Trophoblast cell (in vitro differentiated cells and primary cell): ENCODE data around the gene PDK4.

Experiments used
- DNase-seq, 2 donors: peaks; one replicate each; pipeline ENCODE4 v3.0.0-alpha.2; 2016
- H2AFZ ChIP-seq: 2 replicates; pipeline ENCODE4 v1.6.1; 2013; ENCODE audit warnings: low read length, moderate library complexity, mild to moderate bottlenecking; ENCODE audit not compliant: insufficient read depth, poor library complexity
- H2AK5ac ChIP-seq: 2 replicates; pipeline ENCODE4 v1.6.1; 2013; ENCODE audit warnings: mild to moderate bottlenecking, low read length
- H2BK120ac ChIP-seq: 2 replicates; pipeline ENCODE4 v1.6.1; 2013; ENCODE audit warnings: low read length, mild to moderate bottlenecking, moderate library complexity; ENCODE audit not compliant: insufficient read depth, poor library complexity
- H2BK12ac ChIP-seq: 2 replicates; pipeline ENCODE4 v1.6.1; 2013; ENCODE audit warnings: mild to moderate bottlenecking, low read length, moderate library complexity
- H2BK5ac ChIP-seq: 2 replicates; pipeline ENCODE4 v1.6.1; 2013; ENCODE audit warnings: low read length, low read depth, moderate library complexity, mild to moderate bottlenecking; ENCODE audit not compliant: poor library complexity
- H3K14ac ChIP-seq: 2 replicates; pipeline ENCODE4 v1.6.1; 2013; ENCODE audit warnings: mild to moderate bottlenecking, low read length
- H3K18ac ChIP-seq: 2 replicates; pipeline ENCODE4 v1.6.1; 2013; ENCODE audit warnings: mild to moderate bottlenecking, low read length
- H3K23ac ChIP-seq: 2 replicates; pipeline ENCODE4 v1.6.1; 2013; ENCODE audit warnings: low read length
- H3K27ac ChIP-seq: 2 replicates; pipeline ENCODE4 v1.5.1; 2013; ENCODE audit warnings: low read depth, mild to moderate bottlenecking, inconsistent platforms, low read length, moderate library complexity
- H3K27me3 ChIP-seq: 2 replicates; pipeline ENCODE4 v1.6.1; 2013; ENCODE audit warnings: inconsistent platforms, mild to moderate bottlenecking, low read length, moderate library complexity; ENCODE audit not compliant: insufficient read depth
- H3K36me3 ChIP-seq, 2 experiments: 1 replicate in 1 of 2; 2 replicates in 1 of 2; pipeline ENCODE4 v1.6.1; 2013; ENCODE audit warnings: low read length in 2 of 2, mild to moderate bottlenecking in 2 of 2, moderate library complexity in 1 of 2; ENCODE audit not compliant: insufficient read depth in 2 of 2, control insufficient read depth in 1 of 2
- H3K4ac ChIP-seq: 2 replicates; pipeline ENCODE4 v1.6.1; 2013; ENCODE audit warnings: low read depth, mild to moderate bottlenecking, low read length, moderate library complexity
- H3K4me1 ChIP-seq, 2 experiments: 1 replicate in 1 of 2; 2 replicates in 1 of 2; pipeline ENCODE4 v1.6.1; 2013; ENCODE audit warnings: low read length in 2 of 2, mild to moderate bottlenecking in 2 of 2, moderate library complexity in 1 of 2; ENCODE audit not compliant: insufficient read depth in 2 of 2, control insufficient read depth in 1 of 2
- H3K4me2 ChIP-seq: 2 replicates; pipeline ENCODE4 v1.6.1; 2013; ENCODE audit warnings: inconsistent platforms, mild to moderate bottlenecking, low read length, moderate library complexity
- H3K4me3 ChIP-seq: 2 replicates; pipeline ENCODE4 v1.5.1; 2013; ENCODE audit warnings: mild to moderate bottlenecking, low read depth, low read length, inconsistent platforms
- H3K79me1 ChIP-seq: one replicate; pipeline ENCODE4 v1.6.1; 2013; ENCODE audit warnings: low read length
- H3K79me2 ChIP-seq: 2 replicates; pipeline ENCODE4 v1.6.1; 2013; ENCODE audit warnings: low read length, mild to moderate bottlenecking; ENCODE audit not compliant: control insufficient read depth, insufficient read depth, poor library complexity
- H3K9ac ChIP-seq: 2 replicates; pipeline ENCODE4 v1.6.1; 2013; ENCODE audit warnings: mild to moderate bottlenecking, low read length
- H3K9me3 ChIP-seq: 2 replicates; pipeline ENCODE4 v1.6.1; 2013; ENCODE audit warnings: low read depth, mild to moderate bottlenecking, control low read depth, inconsistent platforms, low read length; ENCODE audit not compliant: insufficient read depth
- H4K12ac ChIP-seq: 2 replicates; pipeline ENCODE4 v1.6.1; 2013; ENCODE audit warnings: low read depth, mild to moderate bottlenecking, low read length, moderate library complexity
- H4K8ac ChIP-seq: 2 replicates; pipeline ENCODE4 v1.6.1; 2013; ENCODE audit warnings: low read depth, mild to moderate bottlenecking, low read length, moderate library complexity
- H4K91ac ChIP-seq: one replicate; pipeline ENCODE4 v1.6.1; 2013; ENCODE audit warnings: low read depth, mild to moderate bottlenecking, low read length, moderate library complexity
- WGBS: extraction: QIAGEN DNeasy Blood & Tissue Kit; methylation state at CpG from one replicate; pipeline ENCODE4 v1.1.7; 2013; ENCODE audit warnings: missing lambda C conversion rate; ENCODE audit not compliant: insufficient read length, insufficient coverage; ENCODE audit errors: extremely low coverage; 5-methylcytosine and 5-hydroxymethylcytosine counted together

PDK4 gene

GRCh38 chr7:95631527-95631926 lies 35.2 kb upstream of the PDK4 start:
- Histone ChIP-seq H2BK5ac (no peak overlapping the region), H3K18ac (no peak overlapping the region), H3K4me1 (no peaks in the 10 kb centered on the region), H3K27ac (no peak overlapping the region), H3K4me3 (no peak overlapping the region), H4K12ac (no peak overlapping the region), H4K8ac (no peak overlapping the region), H3K4me2 (no peak overlapping the region), H3K9ac (no peak overlapping the region), H3K23ac (no peak overlapping the region), H3K36me3 (no peaks in the 10 kb centered on the region), H3K27me3 (no peaks in the 10 kb centered on the region), H3K79me2 (no peaks in the 10 kb centered on the region), H3K9me3 (no peaks in the 10 kb centered on the region), H2AFZ (no peak overlapping the region), H3K14ac (no peak overlapping the region), H2BK12ac (no peak overlapping the region), H3K4ac (no peak overlapping the region), H2BK120ac (no peak overlapping the region), H3K79me1 (no peaks in the 10 kb centered on the region), H4K91ac (no peak overlapping the region), H2AK5ac (no peak overlapping the region)
- whole genome bisulfite sequencing, result no CpG with 5 or more reads among the region's 7 CpGs
- DNase-seq, result peak; percentile 85 to 96

GRCh38 chr7:95630702-95631458 lies 34.6 kb upstream of the PDK4 start:
- no peak overlapping the region for H4K12ac ChIP-seq
- no peak overlapping the region for H3K4me3 ChIP-seq
- no peaks in the 10 kb centered on the region for H3K79me2 ChIP-seq
- H3K23ac ChIP-seq, result no peak overlapping the region
- no peaks in the 10 kb centered on the region for H3K79me1 ChIP-seq
- H2BK120ac ChIP-seq, result no peak overlapping the region
- no peak overlapping the region for H3K18ac ChIP-seq
- H3K14ac ChIP-seq, result no peak overlapping the region
- H3K9me3 ChIP-seq, result no peaks in the 10 kb centered on the region
- H4K91ac ChIP-seq, result no peak overlapping the region
- no peaks in the 10 kb centered on the region for H3K36me3 ChIP-seq
- H2AFZ ChIP-seq, result no peak overlapping the region
- no peak overlapping the region for H2AK5ac ChIP-seq
- H3K4me2 ChIP-seq, result no peak overlapping the region
- no peaks in the 10 kb centered on the region for H3K27me3 ChIP-seq
- no peaks in the 10 kb centered on the region for H3K4me1 ChIP-seq
- H2BK12ac ChIP-seq, result no peak overlapping the region
- H3K4ac ChIP-seq, result no peak overlapping the region
- no peak overlapping the region for H3K9ac ChIP-seq
- peak; percentile 48 to 86 for DNase-seq
- H4K8ac ChIP-seq, result no peak overlapping the region
- H2BK5ac ChIP-seq, result no peak overlapping the region
- WGBS, result no CpG with 5 or more reads among the region's 6 CpGs
- H3K27ac ChIP-seq, result no peak overlapping the region

- DNase-seq, result no peak
- no peak overlapping the region for H2AK5ac ChIP-seq
- H4K12ac ChIP-seq, result no peak overlapping the region
- H3K79me1 ChIP-seq, result no peaks in the 10 kb centered on the region
- no peaks in the 10 kb centered on the region for H3K4me1 ChIP-seq
- no peak overlapping the region for H3K18ac ChIP-seq
- no peak overlapping the region for H4K91ac ChIP-seq
- no peak overlapping the region for H2BK120ac ChIP-seq
- no peak overlapping the region for H3K14ac ChIP-seq
- H3K4me2 ChIP-seq, result no peak overlapping the region
- no peak overlapping the region for H3K27ac ChIP-seq
- H3K4ac ChIP-seq, result no peak overlapping the region
- no peak overlapping the region for H2BK12ac ChIP-seq
- no peak overlapping the region for H4K8ac ChIP-seq
- no peaks in the 10 kb centered on the region for H3K27me3 ChIP-seq
- H3K9ac ChIP-seq, result no peak overlapping the region
- H3K79me2 ChIP-seq, result no peaks in the 10 kb centered on the region
- no peak overlapping the region for H2AFZ ChIP-seq
- H3K36me3 ChIP-seq, result no peaks in the 10 kb centered on the region
- H3K23ac ChIP-seq, result no peak overlapping the region
- no CpG with 5 or more reads among the region's 5 CpGs for WGBS
- no peak overlapping the region for H2BK5ac ChIP-seq
- no peaks in the 10 kb centered on the region for H3K9me3 ChIP-seq
- no peak overlapping the region for H3K4me3 ChIP-seq
Observed at GRCh38 chr7:95628831-95629439, 32.6 kb upstream of the PDK4 start.

GRCh38 chr7:95623788-95624187 lies 27.5 kb upstream of the PDK4 start:
- no peak overlapping the region for H3K4me3 ChIP-seq
- H3K9ac ChIP-seq, result no peak overlapping the region
- no peak overlapping the region for H3K4me2 ChIP-seq
- H3K36me3 ChIP-seq, result no peaks in the 10 kb centered on the region
- H3K27ac ChIP-seq, result no peak overlapping the region
- H3K23ac ChIP-seq, result no peak overlapping the region
- H3K14ac ChIP-seq, result no peak overlapping the region
- H3K9me3 ChIP-seq, result no peaks in the 10 kb centered on the region
- no peak for DNase-seq
- WGBS, result no CpG with 5 or more reads among the region's 1 CpG
- no peak overlapping the region for H2BK12ac ChIP-seq
- no peaks in the 10 kb centered on the region for H3K4me1 ChIP-seq
- H3K4ac ChIP-seq, result no peak overlapping the region
- H2BK5ac ChIP-seq, result no peak overlapping the region
- H3K79me1 ChIP-seq, result no peaks in the 10 kb centered on the region
- H2BK120ac ChIP-seq, result no peak overlapping the region
- no peak overlapping the region for H4K8ac ChIP-seq
- H2AFZ ChIP-seq, result no peak overlapping the region
- H4K91ac ChIP-seq, result no peak overlapping the region
- no peak overlapping the region for H4K12ac ChIP-seq
- no peak overlapping the region for H3K18ac ChIP-seq
- no peak overlapping the region for H2AK5ac ChIP-seq
- H3K79me2 ChIP-seq, result no peaks in the 10 kb centered on the region
- H3K27me3 ChIP-seq, result no peaks in the 10 kb centered on the region
